Measurements from ENCODE around the gene HNF4A.
"Not testable (repeated sequence)": the region's sequence is repeated elsewhere in the genome, so short reads cannot be mapped to it uniquely, and the experiment has no call there.

Gene HNF4A

GRCh38 chr20:44345941-44346340 is 9.6 kb upstream of the HNF4A start:
- DNase-seq (ENCODE audit: low read depth), result not testable (repeated sequence)

- no peak for DNase-seq (ENCODE audit: low read depth)
These were observed 7.3 kb upstream of the HNF4A start for GRCh38 chr20:44348168-44348659.

- no peak for DNase-seq (ENCODE audit: low read depth)
These were observed 6.2 kb upstream of the HNF4A start for GRCh38 chr20:44349349-44349748.

GRCh38 chr20:44350567-44350966 is 4.9 kb upstream of the HNF4A start:
- DNase-seq (ENCODE audit: low read depth), result no peak

- no peak for DNase-seq (ENCODE audit: low read depth)
These were observed 461 bp upstream of the HNF4A start for GRCh38 chr20:44354979-44355497.

GRCh38 chr20:44356353-44356723 is 839 bp downstream of the HNF4A start:
- DNase-seq (ENCODE audit: low read depth), result no peak

GRCh38 chr20:44357020-44357419 is 1.5 kb downstream of the HNF4A start:
- no peak for DNase-seq (ENCODE audit: low read depth)

- no peak for DNase-seq (ENCODE audit: low read depth)
These were observed 2.1 kb downstream of the HNF4A start for GRCh38 chr20:44357555-44358125.

- DNase-seq (ENCODE audit: low read depth), result no peak
These were observed 3.3 kb downstream of the HNF4A start for GRCh38 chr20:44358776-44359175.

- DNase-seq (ENCODE audit: low read depth), result no peak
These were observed 4.7 kb downstream of the HNF4A start for GRCh38 chr20:44360221-44360620.

GRCh38 chr20:44361021-44361420 is 5.5 kb downstream of the HNF4A start:
- no peak for DNase-seq (ENCODE audit: low read depth)

GRCh38 chr20:44362466-44362940 is 7.0 kb downstream of the HNF4A start:
- no peak for DNase-seq (ENCODE audit: low read depth)

GRCh38 chr20:44364068-44364467 is 8.6 kb downstream of the HNF4A start:
- DNase-seq (ENCODE audit: low read depth), result no peak

GRCh38 chr20:44364780-44365179 is 9.3 kb downstream of the HNF4A start:
- DNase-seq (ENCODE audit: low read depth), result no peak

GRCh38 chr20:44367746-44368145 is 12.2 kb downstream of the HNF4A start:
- no peak for DNase-seq (ENCODE audit: low read depth)

- DNase-seq (ENCODE audit: low read depth), result no peak
These were observed 15.2 kb downstream of the HNF4A start for GRCh38 chr20:44370639-44371218.

GRCh38 chr20:44382641-44383040 is 27.1 kb downstream of the HNF4A start:
- no peak for DNase-seq (ENCODE audit: low read depth)

- peak; percentile 24 for DNase-seq (ENCODE audit: low read depth)
These were observed 29.0 kb downstream of the HNF4A start for GRCh38 chr20:44384423-44385027.

- DNase-seq (ENCODE audit: low read depth), result peak; percentile 66
These were observed 33.0 kb downstream of the HNF4A start for GRCh38 chr20:44388466-44389023.

- DNase-seq (ENCODE audit: low read depth), result no peak
These were observed 34.4 kb downstream of the HNF4A start for GRCh38 chr20:44389871-44390270.

- no peak for DNase-seq (ENCODE audit: low read depth)
These were observed 34.8 kb downstream of the HNF4A start for GRCh38 chr20:44390280-44390679.

GRCh38 chr20:44392088-44392775 is 36.7 kb downstream of the HNF4A start:
- no peak for DNase-seq (ENCODE audit: low read depth)
